DOHH2 (cell line): ENCODE data around the gene LRMDA.

Experiments used
- H3F3A ChIP-seq: fragments of 200-600 bp; sonication (generic), shearing (Covaris generic); 2 replicates; pipeline ENCODE4 v1.6.0; 2016; ENCODE audit warnings: antibody characterized with exemption, mild to moderate bottlenecking; ENCODE audit not compliant: control insufficient read depth, insufficient read depth
- H3K27ac ChIP-seq: fragments of 200-600 bp; sonication (generic); 2 replicates; pipeline ENCODE4 v1.5.1; 2014; ENCODE audit warnings: low read depth, mild to moderate bottlenecking, low read length, moderate library complexity
- H3K27me3 ChIP-seq: fragments of 200-600 bp; sonication (generic); 2 replicates; pipeline ENCODE4 v1.6.1; 2014; ENCODE audit warnings: mild to moderate bottlenecking, low read length, mixed read lengths; ENCODE audit not compliant: control insufficient read depth
- H3K36me3 ChIP-seq: fragments of 200-600 bp; sonication (generic); 2 replicates; pipeline ENCODE4 v1.6.1; 2014; ENCODE audit warnings: mild to moderate bottlenecking, low read length, moderate library complexity, mixed read lengths; ENCODE audit not compliant: control insufficient read depth
- H3K4me1 ChIP-seq: fragments of 200-600 bp; sonication (generic); 2 replicates; pipeline ENCODE4 v1.6.1; 2014; ENCODE audit warnings: mild to moderate bottlenecking, low read length, mixed read lengths; ENCODE audit not compliant: control insufficient read depth
- H3K4me2 ChIP-seq: fragments of 200-600 bp; sonication (generic); 2 replicates; pipeline ENCODE4 v1.6.0; 2014; ENCODE audit warnings: mild to moderate bottlenecking, low read length, moderate library complexity
- H3K4me3 ChIP-seq: fragments of 200-600 bp; sonication (generic); 2 replicates; pipeline ENCODE4 v1.5.1; 2014; ENCODE audit warnings: mild to moderate bottlenecking, low read length, mixed read lengths
- H3K79me2 ChIP-seq: fragments of 200-600 bp; sonication (generic); 2 replicates; pipeline ENCODE4 v1.6.1; 2014; ENCODE audit warnings: mild to moderate bottlenecking, low read length, mixed read lengths; ENCODE audit not compliant: control insufficient read depth
- H3K9me2 ChIP-seq: fragments of 200-600 bp; sonication (generic); replicated peaks from 2 replicates; pipeline ENCODE4 v1.6.1; 2014; ENCODE audit warnings: mild to moderate bottlenecking, low read length, mixed read lengths; ENCODE audit not compliant: control insufficient read depth
- H3K9me3 ChIP-seq: fragments of 200-600 bp; sonication (generic); 2 replicates; pipeline ENCODE4 v1.6.1; 2014; ENCODE audit warnings: antibody characterized with exemption, low read length, mixed read lengths; ENCODE audit not compliant: control insufficient read depth, insufficient read depth
- H4K20me1 ChIP-seq: fragments of 200-600 bp; sonication (generic); 2 replicates; pipeline ENCODE4 v1.6.0; 2014; ENCODE audit warnings: low read depth, mild to moderate bottlenecking, antibody characterized with exemption, low read length, moderate library complexity; ENCODE audit not compliant: control insufficient read depth, insufficient read depth
- CTCF ChIP-seq: fragments of 200-600 bp; sonication (generic); IDR thresholded peaks from one replicate; pipeline ENCODE4 v1.5.1; 2014; ENCODE audit warnings: antibody characterized with exemption, mild to moderate bottlenecking, low read depth, low read length; ENCODE audit not compliant: poor library complexity, severe bottlenecking
- EZH2phosphoT487 ChIP-seq: fragments of 200-600 bp; sonication (generic); IDR thresholded peaks from 2 replicates; pipeline ENCODE4 v1.6.1; 2017; ENCODE audit warnings: borderline replicate concordance, mild to moderate bottlenecking, antibody characterized with exemption, low read length, moderate library complexity, mixed read lengths

The LRMDA gene

GRCh38 chr10:75672842-75673241 lies 241.4 kb downstream of the LRMDA start:
- Histone ChIP-seq H3K27ac (no peak overlapping the region), H3K36me3 (no peaks in the 10 kb centered on the region), H3K4me1 (no peaks in the 10 kb centered on the region), H3K4me3 (no peak overlapping the region), H3K27me3 (no peaks in the 10 kb centered on the region), H3K9me2 (no peaks in the 10 kb centered on the region), H3F3A (no peaks in the 10 kb centered on the region), H3K4me2 (no peak overlapping the region), H3K79me2 (no peaks in the 10 kb centered on the region), H4K20me1 (no peaks in the 10 kb centered on the region), H3K9me3 (no peaks in the 10 kb centered on the region)
- TF ChIP-seq CTCF (no peak), EZH2phosphoT487 (no peak)

GRCh38 chr10:75677541-75677940 lies 246.1 kb downstream of the LRMDA start:
- Histone ChIP-seq H3K4me2 (no peak overlapping the region), H3K27ac (no peak overlapping the region), H4K20me1 (no peaks in the 10 kb centered on the region), H3K27me3 (no peaks in the 10 kb centered on the region), H3K79me2 (no peaks in the 10 kb centered on the region), H3F3A (no peaks in the 10 kb centered on the region), H3K36me3 (no peaks in the 10 kb centered on the region), H3K9me3 (no peaks in the 10 kb centered on the region), H3K4me3 (no peak overlapping the region), H3K9me2 (no peaks in the 10 kb centered on the region), H3K4me1 (no peaks in the 10 kb centered on the region)
- no peak for TF ChIP-seq CTCF
- TF ChIP-seq EZH2phosphoT487 = no peak

GRCh38 chr10:75678527-75678926 lies 247.1 kb downstream of the LRMDA start:
- H3K27me3 ChIP-seq = no peaks in the 10 kb centered on the region
- no peaks in the 10 kb centered on the region for H3K9me3 ChIP-seq
- no peaks in the 10 kb centered on the region for H3K36me3 ChIP-seq
- H3K4me3 ChIP-seq = no peak overlapping the region
- no peaks in the 10 kb centered on the region for H3F3A ChIP-seq
- H3K4me1 ChIP-seq = no peaks in the 10 kb centered on the region
- TF ChIP-seq EZH2phosphoT487 = no peak
- no peak for TF ChIP-seq CTCF
- H4K20me1 ChIP-seq = no peaks in the 10 kb centered on the region
- H3K9me2 ChIP-seq = no peaks in the 10 kb centered on the region
- no peaks in the 10 kb centered on the region for H3K79me2 ChIP-seq
- H3K27ac ChIP-seq = no peak overlapping the region
- H3K4me2 ChIP-seq = no peak overlapping the region

GRCh38 chr10:75679536-75679935 lies 248.1 kb downstream of the LRMDA start:
- Histone ChIP-seq H3K36me3 (no peaks in the 10 kb centered on the region), H3K9me3 (no peaks in the 10 kb centered on the region), H4K20me1 (no peaks in the 10 kb centered on the region), H3K4me2 (no peak overlapping the region), H3K79me2 (no peaks in the 10 kb centered on the region), H3K4me1 (no peaks in the 10 kb centered on the region), H3K9me2 (no peaks in the 10 kb centered on the region), H3K4me3 (no peak overlapping the region), H3K27ac (no peak overlapping the region), H3K27me3 (no peaks in the 10 kb centered on the region), H3F3A (no peaks in the 10 kb centered on the region)
- TF ChIP-seq EZH2phosphoT487 (no peak), CTCF (no peak)
